ENCODE data around the gene MXRA5. TPM values are rescaled to one million over a fixed set of nuclear protein-coding genes. Genes with fewer than 3 reads are reported as not detected.
"Not testable (repeated sequence)": the region's sequence is repeated elsewhere in the genome, so short reads cannot be mapped to it uniquely, and the experiment has no call there.

The MXRA5 gene
- polyA plus RNA-seq, 4 donors: under 0.01 to 8.2 (median 0.48) TPM

GRCh38 chrX:3377560-3377959, 31.1 kb upstream of the MXRA5 start:
- H3K9me3 ChIP-seq (ENCODE audit: control insufficient read depth in 2 of 2, insufficient read depth in 1 of 2, low read depth in 1 of 2, low read length in 1 of 2): no peaks in the 10 kb centered on the region
- no peak overlapping the region for H3K27ac ChIP-seq (ENCODE audit: low read depth in 1 of 3, low read length in 2 of 3)
- H3K36me3 ChIP-seq (ENCODE audit: control insufficient read depth in 3 of 3, insufficient read depth in 2 of 3, low read depth in 1 of 3, low read length in 3 of 3): no peaks in the 10 kb centered on the region
- 86 to 97% (median 93%) methylated on average over 12 to 13 of the region's 13 CpGs for WGBS, 3 donors
- DNase-seq: no peak
- no peak overlapping the region for H3K4me3 ChIP-seq (ENCODE audit: low read depth in 1 of 3, low read length in 3 of 3)
- H3K4me1 ChIP-seq (ENCODE audit: control insufficient read depth in 3 of 3, insufficient read depth in 2 of 3, low read depth in 1 of 3, low read length in 2 of 3): no peaks in the 10 kb centered on the region
- no peaks in the 10 kb centered on the region for H3K27me3 ChIP-seq (ENCODE audit: control insufficient read depth in 3 of 3, insufficient read depth in 3 of 3, low read length in 3 of 3)
- FAIRE-seq: no peak

- H3K27me3 ChIP-seq (ENCODE audit: control insufficient read depth in 3 of 3, insufficient read depth in 3 of 3, low read length in 3 of 3); H3K27ac ChIP-seq (ENCODE audit: low read depth in 1 of 3, low read length in 2 of 3); DNase-seq; H3K9me3 ChIP-seq (ENCODE audit: control insufficient read depth in 2 of 2, insufficient read depth in 1 of 2, low read depth in 1 of 2, low read length in 1 of 2); H3K36me3 ChIP-seq (ENCODE audit: control insufficient read depth in 3 of 3, insufficient read depth in 2 of 3, low read depth in 1 of 3, low read length in 3 of 3); H3K4me3 ChIP-seq (ENCODE audit: low read depth in 1 of 3, low read length in 3 of 3); FAIRE-seq; H3K4me1 ChIP-seq (ENCODE audit: control insufficient read depth in 3 of 3, insufficient read depth in 2 of 3, low read depth in 1 of 3, low read length in 2 of 3): not testable (repeated sequence)
- WGBS, 3 donors: 55 to 68% (median 58%) methylated on average over 2 of the region's 2 CpGs
These were observed 29.5 kb upstream of the MXRA5 start for GRCh38 chrX:3375878-3376508.

- WGBS, 3 donors: 55 to 69% (median 69%) methylated on average over 3 of the region's 3 CpGs
- Histone ChIP-seq H3K4me3 (ENCODE audit: low read depth in 1 of 3, low read length in 3 of 3) (no peak overlapping the region), H3K27me3 (ENCODE audit: control insufficient read depth in 3 of 3, insufficient read depth in 3 of 3, low read length in 3 of 3) (no peaks in the 10 kb centered on the region), H3K27ac (ENCODE audit: low read depth in 1 of 3, low read length in 2 of 3) (no peak overlapping the region), H3K36me3 (ENCODE audit: control insufficient read depth in 3 of 3, insufficient read depth in 2 of 3, low read depth in 1 of 3, low read length in 3 of 3) (no peaks in the 10 kb centered on the region), H3K9me3 (ENCODE audit: control insufficient read depth in 2 of 2, insufficient read depth in 1 of 2, low read depth in 1 of 2, low read length in 1 of 2) (no peaks in the 10 kb centered on the region), H3K4me1 (ENCODE audit: control insufficient read depth in 3 of 3, insufficient read depth in 2 of 3, low read depth in 1 of 3, low read length in 2 of 3) (no peaks in the 10 kb centered on the region)
- FAIRE-seq (no peak), DNase-seq (no peak)
These were observed 27.8 kb upstream of the MXRA5 start for GRCh38 chrX:3374108-3374800.

GRCh38 chrX:3371163-3371562, 24.7 kb upstream of the MXRA5 start:
- Histone ChIP-seq H3K4me1 (ENCODE audit: control insufficient read depth in 3 of 3, insufficient read depth in 2 of 3, low read depth in 1 of 3, low read length in 2 of 3) (no peaks in the 10 kb centered on the region), H3K27ac (ENCODE audit: low read depth in 1 of 3, low read length in 2 of 3) (no peak overlapping the region), H3K36me3 (ENCODE audit: control insufficient read depth in 3 of 3, insufficient read depth in 2 of 3, low read depth in 1 of 3, low read length in 3 of 3) (no peaks in the 10 kb centered on the region), H3K9me3 (ENCODE audit: control insufficient read depth in 2 of 2, insufficient read depth in 1 of 2, low read depth in 1 of 2, low read length in 1 of 2) (no peaks in the 10 kb centered on the region), H3K4me3 (ENCODE audit: low read depth in 1 of 3, low read length in 3 of 3) (no peak overlapping the region), H3K27me3 (ENCODE audit: control insufficient read depth in 3 of 3, insufficient read depth in 3 of 3, low read length in 3 of 3) (no peaks in the 10 kb centered on the region)
- DNase-seq (no peak), FAIRE-seq (no peak)
- WGBS, 3 donors: 76 to 86% (median 84%) methylated on average over 4 of the region's 4 CpGs

GRCh38 chrX:3370656-3371055, 24.2 kb upstream of the MXRA5 start:
- Histone ChIP-seq H3K36me3 (ENCODE audit: control insufficient read depth in 3 of 3, insufficient read depth in 2 of 3, low read depth in 1 of 3, low read length in 3 of 3) (no peaks in the 10 kb centered on the region), H3K27ac (ENCODE audit: low read depth in 1 of 3, low read length in 2 of 3) (no peak overlapping the region), H3K4me3 (ENCODE audit: low read depth in 1 of 3, low read length in 3 of 3) (no peak overlapping the region), H3K4me1 (ENCODE audit: control insufficient read depth in 3 of 3, insufficient read depth in 2 of 3, low read depth in 1 of 3, low read length in 2 of 3) (no peaks in the 10 kb centered on the region), H3K27me3 (ENCODE audit: control insufficient read depth in 3 of 3, insufficient read depth in 3 of 3, low read length in 3 of 3) (no peaks in the 10 kb centered on the region), H3K9me3 (ENCODE audit: control insufficient read depth in 2 of 2, insufficient read depth in 1 of 2, low read depth in 1 of 2, low read length in 1 of 2) (no peaks in the 10 kb centered on the region)
- no peak for DNase-seq
- no peak for FAIRE-seq
- 16 to 38% (median 18%) methylated on average over 3 of the region's 3 CpGs for WGBS, 3 donors

- FAIRE-seq: no peak
- H3K9me3 ChIP-seq (ENCODE audit: control insufficient read depth in 2 of 2, insufficient read depth in 1 of 2, low read depth in 1 of 2, low read length in 1 of 2): no peaks in the 10 kb centered on the region
- DNase-seq: no peak
- no peak overlapping the region for H3K4me3 ChIP-seq (ENCODE audit: low read depth in 1 of 3, low read length in 3 of 3)
- 49 to 90% (median 61%) methylated on average over 4 of the region's 4 CpGs for WGBS, 3 donors
- H3K4me1 ChIP-seq (ENCODE audit: control insufficient read depth in 3 of 3, insufficient read depth in 2 of 3, low read depth in 1 of 3, low read length in 2 of 3): no peaks in the 10 kb centered on the region
- no peaks in the 10 kb centered on the region for H3K27me3 ChIP-seq (ENCODE audit: control insufficient read depth in 3 of 3, insufficient read depth in 3 of 3, low read length in 3 of 3)
- H3K27ac ChIP-seq (ENCODE audit: low read depth in 1 of 3, low read length in 2 of 3): no peak overlapping the region
- H3K36me3 ChIP-seq (ENCODE audit: control insufficient read depth in 3 of 3, insufficient read depth in 2 of 3, low read depth in 1 of 3, low read length in 3 of 3): no peaks in the 10 kb centered on the region
These were observed 16.5 kb upstream of the MXRA5 start for GRCh38 chrX:3362956-3363355.

- no peaks in the 10 kb centered on the region for H3K9me3 ChIP-seq (ENCODE audit: control insufficient read depth in 2 of 2, insufficient read depth in 1 of 2, low read depth in 1 of 2, low read length in 1 of 2)
- 82 to 93% (median 87%) methylated on average over 8 to 14 of the region's 14 CpGs for WGBS, 3 donors
- H3K27ac ChIP-seq (ENCODE audit: low read depth in 1 of 3, low read length in 2 of 3): no peak overlapping the region
- no peak overlapping the region for H3K4me3 ChIP-seq (ENCODE audit: low read depth in 1 of 3, low read length in 3 of 3)
- DNase-seq (no peak), FAIRE-seq (no peak)
- H3K4me1 ChIP-seq (ENCODE audit: control insufficient read depth in 3 of 3, insufficient read depth in 2 of 3, low read depth in 1 of 3, low read length in 2 of 3): no peaks in the 10 kb centered on the region
- no peaks in the 10 kb centered on the region for H3K36me3 ChIP-seq (ENCODE audit: control insufficient read depth in 3 of 3, insufficient read depth in 2 of 3, low read depth in 1 of 3, low read length in 3 of 3)
- no peaks in the 10 kb centered on the region for H3K27me3 ChIP-seq (ENCODE audit: control insufficient read depth in 3 of 3, insufficient read depth in 3 of 3, low read length in 3 of 3)
These were observed 14.4 kb upstream of the MXRA5 start for GRCh38 chrX:3360881-3361280.

GRCh38 chrX:3352741-3353140, 6.3 kb upstream of the MXRA5 start:
- WGBS, 3 donors: 81 to 95% (median 91%) methylated on average over 3 of the region's 3 CpGs
- not testable (repeated sequence) for H3K9me3 ChIP-seq (ENCODE audit: control insufficient read depth in 2 of 2, insufficient read depth in 1 of 2, low read depth in 1 of 2, low read length in 1 of 2); FAIRE-seq; H3K36me3 ChIP-seq (ENCODE audit: control insufficient read depth in 3 of 3, insufficient read depth in 2 of 3, low read depth in 1 of 3, low read length in 3 of 3); H3K4me1 ChIP-seq (ENCODE audit: control insufficient read depth in 3 of 3, insufficient read depth in 2 of 3, low read depth in 1 of 3, low read length in 2 of 3); DNase-seq; H3K4me3 ChIP-seq (ENCODE audit: low read depth in 1 of 3, low read length in 3 of 3); H3K27ac ChIP-seq (ENCODE audit: low read depth in 1 of 3, low read length in 2 of 3); H3K27me3 ChIP-seq (ENCODE audit: control insufficient read depth in 3 of 3, insufficient read depth in 3 of 3, low read length in 3 of 3)

GRCh38 chrX:3351276-3351675, 4.8 kb upstream of the MXRA5 start:
- WGBS, 3 donors: 47 to 58% (median 48%) methylated on average over 4 of the region's 4 CpGs
- Histone ChIP-seq H3K4me1 (ENCODE audit: control insufficient read depth in 3 of 3, insufficient read depth in 2 of 3, low read depth in 1 of 3, low read length in 2 of 3) (no peaks in the 10 kb centered on the region), H3K27me3 (ENCODE audit: control insufficient read depth in 3 of 3, insufficient read depth in 3 of 3, low read length in 3 of 3) (peaks cover 0 to 7% (median under 1%) of the 10 kb centered on the region in 3 donors), H3K4me3 (ENCODE audit: low read depth in 1 of 3, low read length in 3 of 3) (no peak overlapping the region), H3K9me3 (ENCODE audit: control insufficient read depth in 2 of 2, insufficient read depth in 1 of 2, low read depth in 1 of 2, low read length in 1 of 2) (no peaks in the 10 kb centered on the region), H3K27ac (ENCODE audit: low read depth in 1 of 3, low read length in 2 of 3) (no peak overlapping the region), H3K36me3 (ENCODE audit: control insufficient read depth in 3 of 3, insufficient read depth in 2 of 3, low read depth in 1 of 3, low read length in 3 of 3) (no peaks in the 10 kb centered on the region)
- no peak for DNase-seq
- FAIRE-seq: no peak

Measured in small intestine (tissue), 7 donors.